CD4-positive, CD25-positive, alpha-beta regulatory T cell (primary cell): ENCODE data around the gene PCED1B. TPM values are rescaled to one million over a fixed set of nuclear protein-coding genes. Genes with fewer than 3 reads are reported as not detected.

Experiments used
- ATAC-seq, 2 donors: fragments of 150-1000 bp; cut with Tn5 transposase; one replicate each; pipeline ENCODE4 v1.10.0; 2021; ENCODE audit warnings: low read depth in 2 of 2, moderate number of reproducible peaks in 2 of 2, moderate library complexity in 1 of 2
- DNase-seq, 3 donors: peaks; one replicate each; pipeline versions ENCODE4 v3.0.0 to v3.0.0-alpha.2; 2012 to 2022; ENCODE audit warnings: mixed read lengths in 1 of 3
- H3K27ac ChIP-seq: one replicate; pipeline ENCODE4 v1.7.0; 2013; ENCODE audit warnings: mild to moderate bottlenecking, low read length; ENCODE audit not compliant: insufficient read depth, poor library complexity, severe bottlenecking
- H3K27me3 ChIP-seq: one replicate; pipeline ENCODE4 v1.7.0; 2013; ENCODE audit warnings: low read length; ENCODE audit not compliant: control insufficient read depth, insufficient read depth
- H3K36me3 ChIP-seq: one replicate; pipeline ENCODE4 v1.7.0; 2013; ENCODE audit warnings: mild to moderate bottlenecking, low read length, moderate library complexity; ENCODE audit not compliant: control insufficient read depth, insufficient read depth
- H3K4me1 ChIP-seq: 2 replicates; pipeline ENCODE4 v1.7.0; 2013; ENCODE audit warnings: mild to moderate bottlenecking, low read length; ENCODE audit not compliant: insufficient read depth, control insufficient read depth, poor library complexity, severe bottlenecking
- H3K4me3 ChIP-seq: one replicate; pipeline ENCODE4 v1.7.0; 2013; ENCODE audit warnings: low read depth, mild to moderate bottlenecking, low read length, moderate library complexity
- H3K9me3 ChIP-seq, 2 experiments: 1 replicate in 1 of 2; 2 replicates in 1 of 2; pipeline ENCODE4 v1.7.0; 2013; ENCODE audit warnings: low read length in 2 of 2, mild to moderate bottlenecking in 1 of 2, moderate library complexity in 1 of 2; ENCODE audit not compliant: control insufficient read depth in 2 of 2
- H3K27ac Mint-ChIP-seq, 3 donors: one replicate each; pipeline ENCODE4 v1.8.0; 2020 to 2022; ENCODE audit warnings: mild to moderate bottlenecking in 3 of 3, mixed read lengths in 3 of 3, moderate library complexity in 2 of 3
- H3K27me3 Mint-ChIP-seq: one replicate; pipeline ENCODE4 v1.8.0; 2022; ENCODE audit warnings: mild to moderate bottlenecking, mixed read lengths
- H3K36me3 Mint-ChIP-seq: one replicate; pipeline ENCODE4 v1.8.0; 2020; ENCODE audit warnings: mixed read lengths
- H3K4me1 Mint-ChIP-seq, 4 donors: one replicate each; pipeline ENCODE4 v1.8.0; 2020 to 2022; ENCODE audit warnings: mixed read lengths in 4 of 4, mild to moderate bottlenecking in 1 of 4
- H3K4me3 Mint-ChIP-seq, 4 donors: one replicate each; pipeline ENCODE4 v1.8.0; 2020 to 2022; ENCODE audit warnings: mild to moderate bottlenecking in 4 of 4, mixed read lengths in 4 of 4, moderate library complexity in 3 of 4
- H3K9me3 Mint-ChIP-seq, 7 donors: one replicate each; pipeline ENCODE4 v1.8.0; 2020 to 2022; ENCODE audit warnings: mixed read lengths in 7 of 7, mild to moderate bottlenecking in 3 of 7, moderate library complexity in 2 of 7
- polyA plus RNA-seq, 4 donors: library from polyadenylated mRNA; unstranded; fragments of 300-500 nt; fragmentation: Illumina TruSeq; gene quantifications; one replicate each; pipeline ENCODE4 v1.2.3, GENCODE V29; 2021
- total RNA-seq: library from RNA; stranded (reverse); gene quantifications from one replicate; pipeline ENCODE4 v1.2.3, GENCODE V29; 2022

Gene PCED1B
- total and polyA plus RNA-seq, 5 donors from 2014 or later = 56.7 to 74.5 (median 64.9) TPM

DNA sequence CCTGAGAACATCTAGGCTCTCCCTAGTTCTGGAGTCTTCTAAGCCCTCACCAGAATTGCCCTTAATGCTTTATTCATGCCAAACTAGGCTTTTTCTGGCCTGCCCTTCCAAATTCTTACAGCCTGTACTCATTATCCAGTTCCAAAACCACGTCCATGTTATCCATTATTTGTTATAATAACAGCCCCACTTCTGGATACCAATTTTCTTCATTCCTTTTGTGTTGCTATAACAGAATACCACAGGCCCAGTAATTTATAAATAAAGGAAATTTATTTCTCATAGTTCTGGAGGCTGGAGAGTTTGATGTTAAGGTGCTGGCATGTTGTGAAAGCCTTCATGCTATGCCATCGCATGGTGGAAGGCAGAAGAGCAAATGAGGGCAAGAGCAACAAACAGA, 68.3 kb downstream of the PCED1B start:
- peaks cover 25% of the 10 kb centered on the region for H3K36me3 Mint-ChIP-seq
- peaks cover 0 to 4% (median 1%) of the 10 kb centered on the region in 7 donors for H3K9me3 Mint-ChIP-seq
- Histone ChIP-seq H3K27me3 (no peaks in the 10 kb centered on the region), H3K36me3 (no peaks in the 10 kb centered on the region), H3K4me3 (no peak overlapping the region), H3K9me3 (no peaks in the 10 kb centered on the region), H3K4me1 (peaks cover 12% of the 10 kb centered on the region), H3K27ac (no peak overlapping the region)
- DNase-seq (no peak), ATAC-seq (no peak)
- H3K27ac Mint-ChIP-seq = peak overlapping the region in 1 of 3 donors; percentile 7
- H3K4me3 Mint-ChIP-seq = no peak overlapping the region
- no peaks in the 10 kb centered on the region for H3K27me3 Mint-ChIP-seq
- peaks cover 29 to 38% (median 31%) of the 10 kb centered on the region in 4 donors for H3K4me1 Mint-ChIP-seq

DNA sequence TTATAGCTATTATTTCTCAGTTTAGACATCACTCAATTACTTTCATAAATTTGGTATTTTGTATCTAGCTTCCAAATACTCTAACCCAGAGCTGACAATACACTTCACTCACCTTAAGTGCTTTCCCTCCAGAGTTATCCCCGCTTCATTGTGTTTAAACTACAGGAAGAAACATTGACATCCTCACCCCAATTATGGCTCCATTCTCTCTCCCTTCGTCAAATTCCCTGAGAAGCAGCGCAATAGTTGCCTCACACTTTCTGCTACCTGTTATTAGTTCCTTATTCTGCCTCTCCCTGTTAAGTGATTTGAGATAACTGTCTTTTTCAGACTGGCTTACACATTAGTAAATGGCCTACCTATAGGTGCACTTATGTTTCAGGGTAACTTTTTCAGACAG, 69.7 kb downstream of the PCED1B start:
- peaks cover 0 to 4% (median 1%) of the 10 kb centered on the region in 7 donors for H3K9me3 Mint-ChIP-seq
- H3K27me3 Mint-ChIP-seq = no peaks in the 10 kb centered on the region
- Histone ChIP-seq H3K36me3 (no peaks in the 10 kb centered on the region), H3K27me3 (no peaks in the 10 kb centered on the region), H3K27ac (no peak overlapping the region), H3K4me3 (no peak overlapping the region), H3K4me1 (peaks cover 12% of the 10 kb centered on the region), H3K9me3 (no peaks in the 10 kb centered on the region)
- ATAC-seq (no peak), DNase-seq (no peak)
- peaks cover 24% of the 10 kb centered on the region for H3K36me3 Mint-ChIP-seq
- H3K4me3 Mint-ChIP-seq = no peak overlapping the region
- peaks cover 29 to 39% (median 35%) of the 10 kb centered on the region in 4 donors for H3K4me1 Mint-ChIP-seq
- peak overlapping the region in 1 of 3 donors; percentile 11 for H3K27ac Mint-ChIP-seq

DNA sequence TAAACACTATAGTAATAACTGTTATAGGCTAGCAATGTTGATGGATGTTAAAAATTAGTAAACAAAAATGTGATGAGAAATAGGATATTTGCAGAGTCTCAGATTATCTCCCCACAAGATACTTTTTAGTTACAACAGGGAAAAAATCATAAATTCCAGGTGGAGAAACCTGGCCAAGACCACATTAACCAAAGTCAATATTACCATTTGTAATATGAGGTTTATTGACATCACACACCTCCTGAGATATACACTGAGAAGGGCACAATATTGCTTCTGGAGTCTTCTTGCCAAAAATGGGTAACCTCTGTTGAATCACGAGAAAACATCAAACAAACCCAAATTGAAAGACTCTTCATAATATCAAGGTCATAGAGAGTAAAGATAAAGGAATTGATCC, 72.7 kb downstream of the PCED1B start:
- Mint-ChIP-seq H3K27me3 (no peaks in the 10 kb centered on the region), H3K27ac (no peak overlapping the region), H3K36me3 (peaks cover 27% of the 10 kb centered on the region), H3K4me3 (no peak overlapping the region), H3K4me1 (peaks cover 19 to 38% (median 30%) of the 10 kb centered on the region in 4 donors), H3K9me3 (peaks cover 0 to 3% (median 0%) of the 10 kb centered on the region in 7 donors)
- Histone ChIP-seq H3K4me1 (peaks cover 10% of the 10 kb centered on the region), H3K27me3 (no peaks in the 10 kb centered on the region), H3K27ac (no peak overlapping the region), H3K9me3 (no peaks in the 10 kb centered on the region), H3K36me3 (no peaks in the 10 kb centered on the region), H3K4me3 (no peak overlapping the region)
- ATAC-seq = no peak
- no peak for DNase-seq

DNA sequence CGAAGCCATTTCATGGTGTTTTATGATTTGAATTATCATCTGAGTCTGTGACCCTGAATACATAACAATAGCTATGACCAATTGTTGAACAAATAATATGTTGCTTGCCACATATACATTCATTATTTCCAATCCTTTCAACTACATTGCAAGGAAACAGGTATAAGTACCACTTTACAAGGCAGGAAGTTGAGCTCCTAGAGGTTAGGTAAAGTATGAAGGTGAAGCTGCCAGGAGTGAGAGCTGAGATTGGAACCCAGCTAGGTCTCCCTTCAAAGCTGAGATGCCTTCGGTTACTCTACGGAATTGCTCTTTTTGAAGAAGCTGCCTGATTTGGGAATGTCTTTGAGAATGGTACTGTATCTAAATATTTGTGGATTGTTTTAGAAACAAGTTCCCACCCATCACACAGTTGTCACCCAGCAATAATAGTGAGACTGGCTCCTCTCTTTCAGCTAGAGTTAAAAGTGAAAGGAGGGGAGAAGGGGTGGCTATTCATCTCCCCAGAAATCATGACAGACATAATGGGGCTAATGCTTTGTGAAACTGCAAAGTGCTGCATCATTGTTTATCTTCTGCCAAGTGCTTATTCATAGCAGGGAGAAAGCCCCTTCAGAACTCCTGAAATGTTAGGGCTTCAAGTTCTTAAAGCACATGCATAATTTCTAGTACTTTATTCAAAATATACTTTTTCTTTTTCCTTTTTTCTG, 76.2 kb downstream of the PCED1B start:
- peaks cover 19% of the 10 kb centered on the region for H3K36me3 Mint-ChIP-seq
- Histone ChIP-seq H3K36me3 (no peaks in the 10 kb centered on the region), H3K27me3 (no peaks in the 10 kb centered on the region), H3K27ac (peak overlapping the region; percentile 52), H3K9me3 (no peaks in the 10 kb centered on the region), H3K4me3 (no peak overlapping the region), H3K4me1 (peaks cover 10% of the 10 kb centered on the region)
- peaks cover 0 to 12% (median 3%) of the 10 kb centered on the region in 7 donors for H3K9me3 Mint-ChIP-seq
- peak overlapping the region in 2 of 3 donors; percentile 17 to 71 for H3K27ac Mint-ChIP-seq
- no peaks in the 10 kb centered on the region for H3K27me3 Mint-ChIP-seq
- peak in 2 of 3 donors; percentile 4 to 29 for DNase-seq
- no peak overlapping the region for H3K4me3 Mint-ChIP-seq
- H3K4me1 Mint-ChIP-seq = peaks cover 13 to 43% (median 35%) of the 10 kb centered on the region in 4 donors
- peak; percentile 30 to 47 for ATAC-seq

DNA sequence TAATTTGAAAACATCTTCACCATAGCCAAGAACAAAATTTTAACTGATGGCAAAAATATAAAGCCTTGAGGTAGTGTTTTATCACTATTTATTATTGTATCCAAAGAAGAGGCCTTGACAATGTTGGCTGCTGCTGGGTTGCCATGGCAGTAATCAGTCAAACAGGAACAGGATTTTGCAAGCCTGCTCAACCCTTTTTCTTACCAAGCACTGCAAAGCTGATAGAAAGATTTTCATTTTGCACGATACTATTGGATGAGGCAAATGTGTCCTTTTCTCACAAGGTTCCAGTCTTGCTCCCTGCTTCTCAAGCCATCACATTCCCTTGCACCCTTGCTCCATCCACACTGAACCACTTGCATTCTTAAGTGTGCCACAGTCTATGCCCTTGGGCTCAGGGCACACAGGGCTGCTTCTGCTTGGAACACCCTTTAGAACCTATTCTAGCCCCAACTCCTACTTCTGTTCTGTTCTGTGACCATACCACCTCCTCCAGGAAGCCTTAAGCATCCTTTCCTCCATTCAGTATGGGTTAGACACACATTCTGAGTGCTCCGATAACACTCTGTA, 76.8 kb downstream of the PCED1B start:
- Mint-ChIP-seq H3K4me3 (no peak overlapping the region), H3K9me3 (peaks cover 0 to 12% (median 3%) of the 10 kb centered on the region in 7 donors), H3K36me3 (peaks cover 24% of the 10 kb centered on the region), H3K27ac (peak overlapping the region in 2 of 3 donors; percentile 47 to 71), H3K4me1 (peaks cover 13 to 43% (median 36%) of the 10 kb centered on the region in 4 donors), H3K27me3 (no peaks in the 10 kb centered on the region)
- DNase-seq (peak in 2 of 3 donors; percentile 15 to 22), ATAC-seq (peak in 1 of 2 donors; percentile 28)
- Histone ChIP-seq H3K4me1 (peaks cover 10% of the 10 kb centered on the region), H3K9me3 (no peaks in the 10 kb centered on the region), H3K4me3 (peak overlapping the region; percentile 11), H3K27ac (no peak overlapping the region), H3K36me3 (no peaks in the 10 kb centered on the region), H3K27me3 (no peaks in the 10 kb centered on the region)

DNA sequence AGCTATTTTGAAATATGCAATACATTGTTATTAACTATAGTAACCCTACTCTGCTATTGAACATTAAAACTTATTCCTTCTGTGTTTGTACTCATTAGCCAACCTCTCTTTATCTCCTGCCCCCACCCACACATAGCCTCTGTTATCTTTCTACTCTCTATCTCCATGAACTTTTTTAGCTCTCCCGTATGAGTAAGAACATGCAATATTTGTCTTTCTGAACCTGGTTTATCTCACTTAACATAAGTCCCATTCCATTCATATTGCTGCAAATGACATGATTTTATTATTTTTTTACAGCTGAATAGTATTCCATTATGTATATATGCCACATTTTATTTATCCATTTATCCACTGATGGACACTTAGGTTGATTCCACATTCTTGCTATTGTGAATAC, 79.4 kb downstream of the PCED1B start:
- DNase-seq = no peak
- no peak for ATAC-seq
- Mint-ChIP-seq H3K4me3 (no peak overlapping the region), H3K27me3 (no peaks in the 10 kb centered on the region), H3K4me1 (peaks cover 17 to 48% (median 39%) of the 10 kb centered on the region in 4 donors), H3K27ac (peak overlapping the region in 2 of 3 donors; percentile 9 to 74), H3K36me3 (peaks cover 40% of the 10 kb centered on the region), H3K9me3 (peaks cover 0 to 16% (median 3%) of the 10 kb centered on the region in 7 donors)
- Histone ChIP-seq H3K27me3 (no peaks in the 10 kb centered on the region), H3K27ac (no peak overlapping the region), H3K4me3 (no peak overlapping the region), H3K9me3 (no peaks in the 10 kb centered on the region), H3K36me3 (peaks cover 8% of the 10 kb centered on the region), H3K4me1 (peaks cover 10% of the 10 kb centered on the region)

DNA sequence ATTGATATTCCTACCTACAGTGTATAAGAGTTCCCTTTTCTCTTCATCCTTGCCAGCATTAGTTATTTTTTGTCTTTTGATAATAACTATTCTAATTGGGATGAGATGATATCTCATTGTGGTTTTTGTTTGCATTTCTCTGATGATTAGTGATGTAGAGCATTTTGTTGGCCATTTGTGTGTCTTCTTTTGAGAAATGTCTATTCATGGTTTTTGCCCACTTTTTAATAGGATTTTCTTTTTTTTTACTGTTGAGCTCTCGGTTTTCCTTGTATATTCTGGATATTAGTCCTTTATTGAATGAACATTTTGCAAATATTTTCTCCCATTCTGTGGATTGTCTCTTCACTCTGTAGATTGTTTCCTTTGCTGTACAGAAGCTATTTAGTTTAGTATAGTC, 79.9 kb downstream of the PCED1B start:
- Mint-ChIP-seq H3K36me3 (peaks cover 44% of the 10 kb centered on the region), H3K4me1 (peaks cover 17 to 47% (median 40%) of the 10 kb centered on the region in 4 donors), H3K27me3 (no peaks in the 10 kb centered on the region), H3K4me3 (no peak overlapping the region), H3K9me3 (peaks cover 0 to 16% (median 3%) of the 10 kb centered on the region in 7 donors), H3K27ac (no peak overlapping the region)
- Histone ChIP-seq H3K9me3 (no peaks in the 10 kb centered on the region), H3K4me3 (no peak overlapping the region), H3K27ac (no peak overlapping the region), H3K27me3 (no peaks in the 10 kb centered on the region), H3K4me1 (peaks cover 10% of the 10 kb centered on the region), H3K36me3 (peaks cover 11% of the 10 kb centered on the region)
- ATAC-seq = no peak
- no peak for DNase-seq
